NCI-H69 (cell line): Measurements from ENCODE around the gene HOMER1.
"Not testable (repeated sequence)": the region's sequence is repeated elsewhere in the genome, so short reads cannot be mapped to it uniquely, and the experiment has no call there.

ENCODE experiments used
- DNase-seq: peaks from one replicate; lab custom pipeline; 2025; lab: John Stamatoyannopoulos, UW

HOMER1 gene

GRCh38 chr5:79416499-79416898, 97.4 kb downstream of the HOMER1 start:
- DNase-seq = no peak

GRCh38 chr5:79413112-79413511, 100.8 kb downstream of the HOMER1 start:
- DNase-seq = no peak

GRCh38 chr5:79408028-79408427, 105.9 kb downstream of the HOMER1 start:
- no peak for DNase-seq

- no peak for DNase-seq
Observed at GRCh38 chr5:79407591-79407990, 106.3 kb downstream of the HOMER1 start.

DNA sequence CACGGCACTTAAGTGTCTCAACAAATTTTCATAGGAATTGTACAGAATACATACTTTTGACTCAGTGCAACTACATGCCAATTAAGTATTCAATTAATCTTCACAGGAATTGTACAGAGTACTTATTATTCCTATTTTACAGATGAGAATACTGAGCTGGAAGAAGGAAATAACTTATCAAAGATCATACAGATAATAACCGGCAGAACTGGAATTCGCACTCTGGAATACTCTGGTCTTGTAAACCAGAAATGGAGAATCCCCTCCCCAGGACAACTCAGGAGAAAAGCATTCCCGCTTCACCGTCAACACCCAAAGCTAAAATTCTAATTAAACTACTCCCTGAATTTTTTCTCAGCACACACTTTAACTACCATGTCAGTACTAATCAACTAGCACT, 112.7 kb downstream of the HOMER1 start:
- DNase-seq = no peak

GRCh38 chr5:79399046-79399445, 114.9 kb downstream of the HOMER1 start:
- no peak for DNase-seq

- DNase-seq = no peak
Observed at GRCh38 chr5:79397080-79397479, 116.9 kb downstream of the HOMER1 start.

DNA sequence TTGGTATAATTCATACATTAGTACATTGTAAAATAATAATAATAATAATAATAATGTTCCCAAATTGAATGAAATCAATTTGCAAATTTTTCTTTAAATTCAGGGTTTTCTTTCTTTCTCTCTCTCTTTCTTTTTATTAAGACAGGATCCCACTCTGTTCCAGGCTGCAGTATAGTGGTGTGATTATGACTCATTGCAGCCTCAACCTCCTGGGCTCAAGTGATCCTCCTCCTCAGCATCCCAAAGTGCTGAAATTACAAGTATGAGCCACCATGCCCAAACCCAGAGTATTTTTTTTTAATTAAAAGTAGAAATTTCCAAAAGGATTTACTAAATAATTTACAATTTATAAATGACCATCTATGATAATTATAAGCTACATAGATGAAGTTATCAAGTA, 117.7 kb downstream of the HOMER1 start:
- no peak for DNase-seq

- no peak for DNase-seq
Observed at GRCh38 chr5:79395296-79395695, 118.6 kb downstream of the HOMER1 start.

- DNase-seq = no peak
Observed at GRCh38 chr5:79392776-79393175, 121.2 kb downstream of the HOMER1 start.

GRCh38 chr5:79386679-79387078, 127.3 kb downstream of the HOMER1 start:
- DNase-seq = no peak

- not testable (repeated sequence) for DNase-seq
Observed at GRCh38 chr5:79385126-79385525, 128.8 kb downstream of the HOMER1 start.

GRCh38 chr5:79378510-79379186, 135.3 kb downstream of the HOMER1 start:
- DNase-seq = no peak

DNA sequence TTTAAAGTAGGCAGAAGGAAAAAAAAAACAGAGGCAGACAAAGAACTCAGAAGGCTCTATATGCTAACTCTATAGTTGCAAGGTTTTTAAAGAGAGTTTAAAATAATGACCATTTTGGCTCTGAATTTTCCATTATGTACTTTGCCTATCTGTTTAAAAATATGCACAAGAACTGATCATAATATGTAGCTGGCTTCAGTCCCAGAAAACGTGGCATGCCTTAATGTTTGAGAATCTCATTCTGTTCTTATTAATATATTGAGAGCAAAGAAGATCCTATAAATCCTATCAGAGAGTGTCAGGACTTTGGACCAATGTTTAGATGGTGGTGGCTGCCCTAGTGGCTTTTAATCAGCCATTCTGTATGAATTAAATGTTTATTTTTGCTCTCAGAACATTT, 156.5 kb downstream of the HOMER1 start:
- no peak for DNase-seq

DNA sequence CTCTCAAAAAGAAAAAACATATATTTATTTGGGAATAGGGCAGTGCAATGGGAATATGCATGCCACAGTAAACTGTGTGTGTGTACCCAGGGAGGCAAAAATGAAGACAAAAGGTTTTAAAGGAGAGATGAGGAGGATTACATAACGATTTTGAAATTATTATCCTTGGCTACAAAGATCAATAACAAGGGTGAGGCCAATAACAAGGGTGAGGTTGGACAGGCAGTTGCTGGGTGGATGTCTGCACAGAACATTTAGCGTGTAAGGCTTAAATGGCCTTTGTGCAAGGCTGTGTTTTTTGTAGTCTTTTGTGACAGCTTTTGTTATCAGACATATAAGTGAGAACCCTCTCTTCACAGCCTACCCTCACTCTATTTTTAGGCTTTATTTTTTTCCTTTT, 164.1 kb downstream of the HOMER1 start:
- no peak for DNase-seq

- no peak for DNase-seq
Observed at GRCh38 chr5:79349047-79349446, 164.9 kb downstream of the HOMER1 start.

DNA sequence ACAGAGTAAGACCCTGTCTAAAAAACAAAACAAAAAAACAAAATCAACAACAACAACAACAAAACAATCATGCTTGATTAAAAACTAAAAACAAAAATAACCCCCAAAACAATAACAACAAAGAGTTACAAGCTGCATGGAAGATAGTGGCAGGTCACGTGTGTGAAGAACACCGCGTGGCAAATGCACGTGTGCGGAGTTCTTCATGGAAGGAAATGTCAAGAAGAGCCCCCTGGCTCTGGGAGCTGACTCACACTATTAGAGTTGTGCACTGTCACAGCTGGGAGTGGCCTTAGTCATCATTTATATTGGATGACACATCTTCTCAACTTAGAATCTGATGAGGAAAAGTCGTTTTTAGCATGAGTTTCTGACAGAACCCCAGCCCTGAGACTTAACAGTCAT, 167.5 kb downstream of the HOMER1 start:
- no peak for DNase-seq

DNA sequence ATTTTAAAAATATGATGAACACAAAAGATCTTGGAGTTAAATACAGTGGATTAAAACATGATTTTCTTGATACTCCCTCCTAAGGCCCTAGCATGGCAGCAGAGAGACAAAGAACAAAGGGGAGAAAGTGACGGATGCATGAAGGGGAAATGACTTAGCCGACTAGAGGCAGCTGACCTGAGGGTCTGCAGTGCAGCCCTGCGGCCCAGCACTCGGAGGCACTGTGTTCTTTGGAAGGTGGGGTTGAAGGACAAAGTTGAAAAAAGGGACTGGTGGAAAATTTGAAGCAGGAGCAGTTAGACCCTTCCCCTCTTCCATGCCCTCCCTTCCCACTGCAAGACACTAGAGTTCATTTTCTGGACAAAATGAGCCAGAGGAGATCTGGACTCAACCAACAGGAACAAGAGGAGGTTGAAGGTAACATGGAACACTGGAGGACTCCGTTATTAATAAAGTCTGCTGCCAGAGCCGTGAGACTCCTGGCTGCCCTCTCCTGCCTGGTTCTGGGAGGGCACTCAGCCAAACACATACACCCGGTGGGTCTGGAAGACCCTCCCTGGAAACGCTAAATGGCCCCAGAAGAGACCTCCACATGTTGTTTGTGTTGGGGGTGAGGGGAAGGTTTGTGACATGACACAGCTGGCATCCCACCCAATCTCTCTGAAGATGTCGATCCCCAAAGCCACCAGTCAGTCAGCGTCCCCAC, 179.9 kb downstream of the HOMER1 start:
- peak; percentile 13 for DNase-seq

DNA sequence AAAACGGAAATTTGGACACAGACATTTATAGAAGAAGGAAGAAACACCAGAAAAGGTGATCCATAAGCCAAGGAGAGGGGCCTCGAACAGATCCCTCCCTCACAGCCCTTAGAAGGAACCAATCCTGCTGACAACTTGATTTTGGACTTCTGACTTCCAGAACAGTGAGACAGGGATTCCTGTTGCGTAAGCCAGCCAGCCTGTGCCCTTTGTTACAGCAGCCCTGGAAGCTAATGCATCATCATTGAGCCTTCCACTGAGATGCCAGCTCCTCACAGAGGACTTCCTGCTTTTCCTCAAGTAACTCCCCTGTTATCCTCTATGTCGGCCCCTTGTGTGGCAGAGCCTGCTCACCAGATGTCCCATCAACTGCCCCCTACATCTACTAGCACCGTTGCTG, 183.9 kb downstream of the HOMER1 start:
- DNase-seq = no peak

- no peak for DNase-seq
Observed at GRCh38 chr5:79329453-79329852, 184.5 kb downstream of the HOMER1 start.
